HCT116 (cell line): ENCODE data around the gene GATB. TPM values are rescaled to one million over a fixed set of nuclear protein-coding genes. Genes with fewer than 3 reads are reported as not detected.

Experiments used
- ATAC-seq: fragments of 200-7000 bp; cut with Tn5 transposase; 2 replicates; pipeline ENCODE4 v1.9.1; 2020; ENCODE audit warnings: mild to moderate bottlenecking, moderate library complexity
- BruUV-seq: library from RNA; stranded (reverse); fragments of 400-500 nt; replicated peaks from 2 replicates; lab custom pipeline; 2021; lab: Mats Ljungman, UMichigan
- CTCF ChIA-PET: fragments of 300-600 bp; sonication (Branson Sonifier 250); formaldehyde crosslinking; loops from one replicate; lab custom pipeline; 2021; ENCODE audit warnings: antibody characterized with exemption; lab: Charles Lee
- POLR2A ChIA-PET: fragments of 300-600, 350-600 bp; sonication (Branson Sonifier 250); formaldehyde crosslinking; loops from one replicate; lab custom pipeline; 2021; ENCODE audit warnings: antibody characterized with exemption; lab: Charles Lee
- RAD21 ChIA-PET, 2 experiments: fragments of 300-600 bp; sonication (Branson Sonifier 250); formaldehyde crosslinking; loops; one replicate each; lab custom pipeline; 2023; ENCODE audit warnings: low total read pairs in 2 of 2; ENCODE audit not compliant: uncharacterized antibody in 2 of 2, unreplicated experiment in 2 of 2, low non-redundant PET in 1 of 2; lab: Charles Lee
- DNase-seq: peaks from one replicate; pipeline ENCODE4 v3.0.0-alpha.2; 2010; ENCODE audit warnings: low read depth, low spot score
- H2AFZ ChIP-seq: fragments of 200-600 bp; shearing (Covaris generic), sonication (generic); 2 replicates; pipeline ENCODE4 v1.6.1; 2017; ENCODE audit warnings: low read depth, mixed run types, mixed read lengths, antibody characterized with exemption, low read length; ENCODE audit not compliant: poor library complexity, severe bottlenecking
- H3K27ac ChIP-seq: 2 replicates; pipeline ENCODE4 v1.5.1; 2012; ENCODE audit warnings: low read depth, low read length
- H3K27me3 ChIP-seq: fragments of 200-600 bp; sonication (generic); 2 replicates; pipeline ENCODE4 v1.6.1; 2016; ENCODE audit warnings: mixed run types, low read length, mixed read lengths; ENCODE audit not compliant: insufficient read depth
- H3K36me3 ChIP-seq, 2 experiments: fragments of 200-500 bp in 1 of 2; fragments of 200-600 bp in 1 of 2; sonication (Bioruptor generic) in 1 of 2; sonication (generic) in 1 of 2; 2 replicates each; pipeline versions ENCODE4 v1.5.1 to v1.6.1; 2014 to 2016; ENCODE audit warnings: low read length in 2 of 2, inconsistent platforms in 1 of 2, mixed read lengths in 1 of 2, mixed run types in 1 of 2; ENCODE audit not compliant: insufficient read depth in 2 of 2, control insufficient read depth in 1 of 2
- H3K4me1 ChIP-seq, 2 experiments: fragments of 200-600 bp in 1 of 2; sonication (generic) in 1 of 2; 2 replicates each; pipeline versions ENCODE4 v1.5.1 to v1.6.1; 2012 to 2017; ENCODE audit warnings: low read length in 2 of 2, inconsistent platforms in 1 of 2, mild to moderate bottlenecking in 1 of 2, mixed read lengths in 1 of 2, mixed run types in 1 of 2, moderate library complexity in 1 of 2; ENCODE audit not compliant: insufficient read depth in 2 of 2, control insufficient read depth in 1 of 2
- H3K4me2 ChIP-seq: fragments of 200-600 bp; sonication (generic); 2 replicates; pipeline ENCODE4 v1.6.1; 2017; ENCODE audit warnings: mixed run types, low read length, mixed read lengths
- H3K4me3 ChIP-seq, 2 experiments: fragments of 200-600 bp in 1 of 2; sonication (generic) in 1 of 2; replicated peaks in 1 of 2; 2 replicates each; pipeline ENCODE4 v1.5.1; 2011 to 2016; ENCODE audit warnings: low read length in 2 of 2, control low read depth in 1 of 2, low read depth in 1 of 2, mild to moderate bottlenecking in 1 of 2, mixed read lengths in 1 of 2, mixed run types in 1 of 2
- H3K79me2 ChIP-seq: fragments of 200-600 bp; sonication (generic); 2 replicates; pipeline ENCODE4 v1.6.1; 2017; ENCODE audit warnings: mild to moderate bottlenecking, mixed run types, low read length, moderate library complexity, mixed read lengths; ENCODE audit not compliant: insufficient read depth
- H3K9ac ChIP-seq: fragments of 200-600 bp; sonication (generic); 2 replicates; pipeline ENCODE4 v1.6.1; 2016; ENCODE audit warnings: low read length, mixed read lengths
- H3K9me2 ChIP-seq: fragments of 200-600 bp; sonication (generic), shearing (Covaris generic); 2 replicates; pipeline ENCODE4 v1.6.1; 2017; ENCODE audit warnings: mixed run types, mild to moderate bottlenecking, moderate library complexity; ENCODE audit not compliant: insufficient read depth
- H3K9me3 ChIP-seq, 2 experiments: fragments of 200-500 bp in 1 of 2; fragments of 200-600 bp in 1 of 2; sonication (Bioruptor generic) in 1 of 2; sonication (generic) in 1 of 2; 2 replicates each; pipeline ENCODE4 v1.6.1; 2014 to 2017; ENCODE audit warnings: low read length in 2 of 2, mixed read lengths in 2 of 2, inconsistent platforms in 1 of 2, low read depth in 1 of 2, mild to moderate bottlenecking in 1 of 2, mixed run types in 1 of 2, moderate library complexity in 1 of 2; ENCODE audit not compliant: control insufficient read depth in 1 of 2, insufficient read depth in 1 of 2
- H4K20me1 ChIP-seq: fragments of 200-600 bp; sonication (generic), shearing (Covaris generic); 2 replicates; pipeline ENCODE4 v1.6.1; 2017; ENCODE audit warnings: mixed run types, mild to moderate bottlenecking, moderate library complexity; ENCODE audit not compliant: insufficient read depth
- CEBPB ChIP-seq: IDR thresholded peaks from 2 replicates; pipeline ENCODE4 v1.6.1; 2012; ENCODE audit warnings: low read depth
- EGR1 ChIP-seq: IDR thresholded peaks from 2 replicates; pipeline ENCODE4 v1.6.1; 2012; ENCODE audit warnings: low read depth
- EZH2 ChIP-seq: fragments of 200-600 bp; sonication (generic); IDR thresholded peaks from 2 replicates; pipeline ENCODE4 v1.6.1; 2017; ENCODE audit warnings: antibody characterized with exemption, mixed run types
- FOSL1 ChIP-seq: IDR thresholded peaks from 2 replicates; pipeline ENCODE4 v1.6.1; 2012; ENCODE audit warnings: low read depth
- POLR2A ChIP-seq: IDR thresholded peaks from 2 replicates; pipeline ENCODE4 v1.7.0; 2011; ENCODE audit warnings: borderline replicate concordance; ENCODE audit not compliant: insufficient read depth, insufficient read length; ENCODE audit errors: extremely low read depth
- POLR2AphosphoS5 ChIP-seq: IDR thresholded peaks from 2 replicates; pipeline ENCODE4 v1.6.1; 2011; ENCODE audit warnings: mild to moderate bottlenecking, low read depth, low read length, moderate library complexity
- SIN3A ChIP-seq: IDR thresholded peaks from 2 replicates; pipeline ENCODE4 v1.6.1; 2012; ENCODE audit warnings: low read depth
- SRF ChIP-seq: IDR thresholded peaks from 2 replicates; pipeline ENCODE4 v1.6.1; 2012; ENCODE audit warnings: low read depth
- YY1 ChIP-seq: IDR thresholded peaks from 2 replicates; pipeline ENCODE4 v1.6.1; 2011; ENCODE audit warnings: low read length, low read depth, moderate library complexity, mild to moderate bottlenecking; ENCODE audit not compliant: insufficient replicate concordance; ENCODE audit errors: extremely low read depth
- ZFX ChIP-seq: fragments of 450-650 bp; IDR thresholded peaks from 2 replicates; pipeline ENCODE4 v1.6.1; 2017
- ZNF274 ChIP-seq: fragments of 200-500 bp; sonication (Bioruptor generic); IDR thresholded peaks from 2 replicates; pipeline ENCODE4 v1.6.1; 2014; ENCODE audit warnings: mild to moderate bottlenecking, low read depth, low read length, inconsistent platforms
- intact Hi-C: fragments of 100-400 bp; cut with micrococcal nuclease; formaldehyde crosslinking; loops from 2 replicates; pipeline ENCODE4 v1.10.0; 2022
- total RNA-seq: library from RNA; stranded (reverse); gene quantifications from one replicate; pipeline ENCODE4 v1.2.1, GENCODE V29; 2021; ENCODE audit not compliant: unreplicated experiment
- TF ChIP-seq, protein P1 (sequence below), 3 experiments: fragments of 200-600 bp in 1 of 3; sonication (generic) in 1 of 3; IDR thresholded peaks in 2 of 3; conservative IDR thresholded peaks in 1 of 3; 2 replicates each; pipeline ENCODE4 v1.5.1; 2012 to 2017; ENCODE audit warnings: low read depth in 2 of 3, low read length in 2 of 3, antibody characterized with exemption in 1 of 3, borderline replicate concordance in 1 of 3, control low read depth in 1 of 3, mild to moderate bottlenecking in 1 of 3, mixed read lengths in 1 of 3, mixed run types in 1 of 3, moderate library complexity in 1 of 3; ENCODE audit not compliant: insufficient read depth in 1 of 3

Gene GATB
- total RNA-seq, 1 experiment from 2014 or later: 29.3 TPM

DNA sequence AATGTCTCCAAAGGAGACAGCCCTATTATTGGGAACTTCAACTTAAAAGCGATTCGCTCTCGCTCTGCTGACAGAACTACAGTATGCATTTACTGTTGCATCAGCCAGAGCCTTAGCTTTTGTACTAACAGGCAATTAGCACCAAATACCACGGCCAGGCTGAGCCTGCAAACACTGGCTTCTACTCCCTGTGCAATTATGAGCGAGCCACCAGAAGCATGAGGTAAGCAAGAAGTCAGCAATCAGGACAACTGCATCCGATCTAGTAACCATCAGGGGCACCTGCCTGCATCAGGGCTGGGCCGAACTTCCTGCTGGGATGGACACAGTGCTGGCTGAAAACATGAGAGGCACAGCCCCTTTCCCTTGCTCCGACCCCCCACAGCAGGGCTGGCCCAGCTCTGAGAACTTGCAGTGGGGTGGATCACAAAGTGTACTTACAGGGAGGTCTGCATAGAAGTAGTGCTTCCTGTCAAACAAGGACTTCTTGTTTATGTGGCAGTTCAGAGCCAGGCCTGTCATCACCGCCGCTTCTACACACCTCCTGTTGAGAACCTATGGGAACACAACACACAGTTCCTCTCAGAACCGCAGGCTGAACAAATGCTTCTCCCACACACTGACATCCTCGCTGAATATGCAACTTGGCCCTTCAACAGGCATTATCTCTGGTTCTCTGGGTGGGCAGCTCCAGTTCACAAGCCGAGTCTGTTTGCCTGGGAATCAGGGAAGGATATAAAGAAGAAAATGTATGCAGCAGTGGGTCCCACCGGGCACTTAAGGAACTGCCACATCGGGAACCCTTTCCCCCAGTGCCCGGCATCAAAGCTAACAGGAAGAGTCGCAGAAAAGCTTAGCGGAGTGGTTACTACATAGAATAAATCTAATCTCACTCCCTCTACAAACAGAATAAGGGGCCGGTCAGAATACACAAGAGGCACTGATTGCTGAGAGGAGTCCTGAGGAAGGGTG lies 41.5 kb downstream of the GATB start:
- TF ChIP-seq ZNF274 (no peak), SIN3A (no peak), CEBPB (no peak), SRF (no peak), POLR2AphosphoS5 (no peak), YY1 (no peak), ZFX (no peak), POLR2A (no peak), EZH2 (no peak), EGR1 (no peak), FOSL1 (no peak)
- TF ChIP-seq, protein P1, sequence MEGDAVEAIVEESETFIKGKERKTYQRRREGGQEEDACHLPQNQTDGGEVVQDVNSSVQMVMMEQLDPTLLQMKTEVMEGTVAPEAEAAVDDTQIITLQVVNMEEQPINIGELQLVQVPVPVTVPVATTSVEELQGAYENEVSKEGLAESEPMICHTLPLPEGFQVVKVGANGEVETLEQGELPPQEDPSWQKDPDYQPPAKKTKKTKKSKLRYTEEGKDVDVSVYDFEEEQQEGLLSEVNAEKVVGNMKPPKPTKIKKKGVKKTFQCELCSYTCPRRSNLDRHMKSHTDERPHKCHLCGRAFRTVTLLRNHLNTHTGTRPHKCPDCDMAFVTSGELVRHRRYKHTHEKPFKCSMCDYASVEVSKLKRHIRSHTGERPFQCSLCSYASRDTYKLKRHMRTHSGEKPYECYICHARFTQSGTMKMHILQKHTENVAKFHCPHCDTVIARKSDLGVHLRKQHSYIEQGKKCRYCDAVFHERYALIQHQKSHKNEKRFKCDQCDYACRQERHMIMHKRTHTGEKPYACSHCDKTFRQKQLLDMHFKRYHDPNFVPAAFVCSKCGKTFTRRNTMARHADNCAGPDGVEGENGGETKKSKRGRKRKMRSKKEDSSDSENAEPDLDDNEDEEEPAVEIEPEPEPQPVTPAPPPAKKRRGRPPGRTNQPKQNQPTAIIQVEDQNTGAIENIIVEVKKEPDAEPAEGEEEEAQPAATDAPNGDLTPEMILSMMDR (IDR thresholded peaks at IDR 0.05 in 2 of 3, conservative IDR thresholded peaks at IDR 0.05 in 1 of 3; ENCODE audit: borderline replicate concordance in 1 of 3, insufficient read depth in 1 of 3, low read depth in 2 of 3, low read length in 2 of 3): no peak
- no peaks in the 10 kb centered on the region for H3K27me3 ChIP-seq
- ATAC-seq (no peak), DNase-seq (no peak)
- no peaks in the 10 kb centered on the region for H4K20me1 ChIP-seq
- H3K79me2 ChIP-seq: no peaks in the 10 kb centered on the region
- ChIA-PET POLR2A (no interaction called here), CTCF (no interaction called here), RAD21 (no interaction called here)
- H3K36me3 ChIP-seq: no peaks in the 10 kb centered on the region
- intact Hi-C loops: no loop called here
- H3K4me2 ChIP-seq: no peak overlapping the region
- H3K9me3 ChIP-seq: no peaks in the 10 kb centered on the region
- H2AFZ ChIP-seq: no peak overlapping the region
- BruUV-seq: no TSS peak
- no peaks in the 10 kb centered on the region for H3K9me2 ChIP-seq
- no peaks in the 10 kb centered on the region for H3K4me1 ChIP-seq
- H3K4me3 ChIP-seq: no peak overlapping the region
- no peak overlapping the region for H3K27ac ChIP-seq
- H3K9ac ChIP-seq: no peak overlapping the region
